ENCODE data around the gene MARCHF6. TPM values are rescaled to one million over a fixed set of nuclear protein-coding genes. Genes with fewer than 3 reads are reported as not detected.
"Not testable (repeated sequence)": the region's sequence is repeated elsewhere in the genome, so short reads cannot be mapped to it uniquely, and the experiment has no call there.

MARCHF6 gene
- total RNA-seq, 2 donors from 2014 or later: 149 to 150 TPM

DNA sequence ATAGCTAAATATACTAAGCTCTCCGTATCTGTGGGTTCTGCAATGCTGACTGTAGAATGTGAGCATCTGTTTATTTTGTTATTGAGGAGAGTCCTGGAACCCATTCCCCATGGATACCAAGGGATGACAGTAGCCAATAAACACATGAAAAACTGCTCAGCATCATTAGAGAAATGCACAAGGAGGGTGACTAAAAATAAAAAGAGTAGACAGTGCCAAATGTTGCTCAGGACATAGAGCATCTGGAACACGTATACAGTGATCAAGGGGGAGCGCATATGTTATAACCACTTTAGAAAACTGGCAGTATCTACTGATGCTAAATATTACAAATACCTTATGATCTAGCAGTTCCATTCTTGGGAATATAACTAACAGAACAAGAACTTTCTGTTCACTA is 31.0 kb downstream of the MARCHF6 start:
- H3K4me3 ChIP-seq (ENCODE audit: low read length): no peak overlapping the region
- H3K27me3 Mint-ChIP-seq (ENCODE audit: insufficient read depth): no peaks in the 10 kb centered on the region
- no peaks in the 10 kb centered on the region for H3K4me1 Mint-ChIP-seq
- peaks cover 40% of the 10 kb centered on the region for H3K36me3 Mint-ChIP-seq (ENCODE audit: low read depth)
- no peaks in the 10 kb centered on the region for H3K27me3 ChIP-seq (ENCODE audit: control insufficient read depth, insufficient read depth, low read length, poor library complexity, severe bottlenecking)
- no peak overlapping the region for H3K9ac ChIP-seq (ENCODE audit: extremely low read depth, low read length, poor library complexity, severe bottlenecking)
- no peak for DNase-seq
- 98 to 100% methylated on average over 1 to 3 of the region's 3 CpGs for WGBS, 2 experiments (ENCODE audit: insufficient coverage in 1 of 2, insufficient read length in 1 of 2)
- no peak overlapping the region for H3K4me3 Mint-ChIP-seq
- no peak overlapping the region for H3K27ac ChIP-seq (ENCODE audit: low read depth, low read length)
- no peak for TF ChIP-seq CTCF (conservative IDR thresholded peaks at IDR 0.05)
- no peaks in the 10 kb centered on the region for H3K9me3 ChIP-seq (ENCODE audit: control insufficient read depth, low read length)
- no peak overlapping the region for H3K27ac Mint-ChIP-seq
- H3K36me3 ChIP-seq (ENCODE audit: control insufficient read depth, insufficient read depth, low read length): peaks cover 79% of the 10 kb centered on the region
- H3K4me1 ChIP-seq (ENCODE audit: control insufficient read depth, insufficient read depth, low read length): no peaks in the 10 kb centered on the region
- H3K9me3 Mint-ChIP-seq: no peaks in the 10 kb centered on the region

DNA sequence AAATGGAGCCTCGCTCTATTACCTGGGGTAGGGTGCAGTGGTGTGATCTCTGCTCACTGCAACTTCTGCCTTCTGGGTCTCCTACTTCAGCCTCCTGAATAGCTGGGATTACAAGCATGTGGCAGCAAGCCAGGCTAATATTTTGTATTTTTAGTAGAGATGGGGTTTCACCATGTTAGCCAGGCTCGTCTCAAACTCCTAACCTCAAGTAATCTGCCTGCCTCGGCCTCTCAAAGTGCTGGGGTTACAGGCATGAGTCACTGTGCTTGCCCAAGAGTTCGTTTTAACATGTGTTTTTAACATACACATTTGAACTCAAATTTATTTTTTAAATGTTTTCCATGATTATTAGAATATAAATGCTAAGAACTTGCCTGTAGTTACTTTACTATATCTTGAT is 34.2 kb downstream of the MARCHF6 start:
- Mint-ChIP-seq H3K27me3 (ENCODE audit: insufficient read depth) (no peaks in the 10 kb centered on the region), H3K36me3 (ENCODE audit: low read depth) (peaks cover 47% of the 10 kb centered on the region), H3K4me3 (no peak overlapping the region), H3K9me3 (peaks cover 4% of the 10 kb centered on the region), H3K27ac (no peak overlapping the region), H3K4me1 (no peaks in the 10 kb centered on the region)
- no peak for DNase-seq
- no peaks in the 10 kb centered on the region for H3K9me3 ChIP-seq (ENCODE audit: control insufficient read depth, low read length)
- no peak overlapping the region for H3K9ac ChIP-seq (ENCODE audit: extremely low read depth, low read length, poor library complexity, severe bottlenecking)
- H3K36me3 ChIP-seq (ENCODE audit: control insufficient read depth, insufficient read depth, low read length): peaks cover 78% of the 10 kb centered on the region
- H3K27me3 ChIP-seq (ENCODE audit: control insufficient read depth, insufficient read depth, low read length, poor library complexity, severe bottlenecking): no peaks in the 10 kb centered on the region
- no peak for TF ChIP-seq CTCF (conservative IDR thresholded peaks at IDR 0.05)
- no peaks in the 10 kb centered on the region for H3K4me1 ChIP-seq (ENCODE audit: control insufficient read depth, insufficient read depth, low read length)
- no peak overlapping the region for H3K4me3 ChIP-seq (ENCODE audit: low read length)
- H3K27ac ChIP-seq (ENCODE audit: low read depth, low read length): no peak overlapping the region
- WGBS, 2 experiments (ENCODE audit: insufficient coverage in 1 of 2, insufficient read length in 1 of 2): 85 to 95% methylated on average over 3 to 4 of the region's 4 CpGs

DNA sequence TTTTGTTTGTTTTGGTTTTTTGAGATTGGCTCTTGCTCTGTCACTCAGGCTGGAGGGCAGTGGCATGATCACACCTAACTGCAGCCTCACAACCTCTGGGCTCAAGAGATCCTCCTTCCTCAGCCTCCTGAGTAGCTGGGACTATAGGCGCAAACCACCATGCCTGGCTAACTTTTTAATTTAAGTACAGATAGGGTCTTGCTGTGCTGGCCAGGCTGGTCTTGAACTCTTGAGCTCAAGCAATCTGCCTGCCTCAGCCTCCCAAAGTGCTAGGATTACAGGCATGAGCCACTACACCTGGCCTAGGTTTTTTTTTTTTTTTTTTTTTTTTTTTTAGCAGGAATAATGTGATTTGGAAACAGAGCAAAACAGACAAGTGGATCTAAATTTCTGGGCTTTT is 37.6 kb downstream of the MARCHF6 start:
- H3K36me3 ChIP-seq (ENCODE audit: control insufficient read depth, insufficient read depth, low read length): peaks cover 74% of the 10 kb centered on the region
- no peak overlapping the region for H3K27ac Mint-ChIP-seq
- H3K9me3 Mint-ChIP-seq: peaks cover 4% of the 10 kb centered on the region
- H3K4me1 ChIP-seq (ENCODE audit: control insufficient read depth, insufficient read depth, low read length): no peaks in the 10 kb centered on the region
- H3K27me3 ChIP-seq (ENCODE audit: control insufficient read depth, insufficient read depth, low read length, poor library complexity, severe bottlenecking): no peaks in the 10 kb centered on the region
- peaks cover 4% of the 10 kb centered on the region for H3K4me1 Mint-ChIP-seq
- no peak overlapping the region for H3K9ac ChIP-seq (ENCODE audit: extremely low read depth, low read length, poor library complexity, severe bottlenecking)
- no peaks in the 10 kb centered on the region for H3K9me3 ChIP-seq (ENCODE audit: control insufficient read depth, low read length)
- TF ChIP-seq CTCF (conservative IDR thresholded peaks at IDR 0.05): no peak
- H3K36me3 Mint-ChIP-seq (ENCODE audit: low read depth): peaks cover 55% of the 10 kb centered on the region
- no peak overlapping the region for H3K27ac ChIP-seq (ENCODE audit: low read depth, low read length)
- H3K4me3 ChIP-seq (ENCODE audit: low read length): no peak overlapping the region
- no peaks in the 10 kb centered on the region for H3K27me3 Mint-ChIP-seq (ENCODE audit: insufficient read depth)
- DNase-seq: no peak
- WGBS, 2 experiments (ENCODE audit: insufficient coverage in 1 of 2, insufficient read length in 1 of 2): 80 to 97% methylated on average over 1 of the region's 1 CpG
- no peak overlapping the region for H3K4me3 Mint-ChIP-seq

GRCh38 chr5:10392567-10393328 is 39.3 kb downstream of the MARCHF6 start:
- not testable (repeated sequence) for H3K4me1 ChIP-seq (ENCODE audit: control insufficient read depth, insufficient read depth, low read length); H3K9me3 Mint-ChIP-seq; H3K9ac ChIP-seq (ENCODE audit: extremely low read depth, low read length, poor library complexity, severe bottlenecking); H3K27ac ChIP-seq (ENCODE audit: low read depth, low read length); H3K9me3 ChIP-seq (ENCODE audit: control insufficient read depth, low read length); H3K27me3 Mint-ChIP-seq (ENCODE audit: insufficient read depth); DNase-seq; H3K4me3 ChIP-seq (ENCODE audit: low read length); H3K27me3 ChIP-seq (ENCODE audit: control insufficient read depth, insufficient read depth, low read length, poor library complexity, severe bottlenecking); H3K27ac Mint-ChIP-seq; H3K4me1 Mint-ChIP-seq; H3K4me3 Mint-ChIP-seq
- H3K36me3 ChIP-seq (ENCODE audit: control insufficient read depth, insufficient read depth, low read length): peaks cover 80% of the 10 kb centered on the region
- peaks cover 62% of the 10 kb centered on the region for H3K36me3 Mint-ChIP-seq (ENCODE audit: low read depth)
- 98 to 100% methylated on average over 3 to 6 of the region's 6 CpGs for WGBS, 2 experiments (ENCODE audit: insufficient coverage in 1 of 2, insufficient read length in 1 of 2)

All from endodermal cell (in vitro differentiated cells).